ENCODE data around the gene KRR1. TPM values are rescaled to one million over a fixed set of nuclear protein-coding genes. Genes with fewer than 3 reads are reported as not detected.
"Not testable (repeated sequence)": the region's sequence is repeated elsewhere in the genome, so short reads cannot be mapped to it uniquely, and the experiment has no call there.

KRR1 gene
- total and polyA plus RNA-seq, 2 donors from 2014 or later, result 20.0 to 50.7 TPM

DNA sequence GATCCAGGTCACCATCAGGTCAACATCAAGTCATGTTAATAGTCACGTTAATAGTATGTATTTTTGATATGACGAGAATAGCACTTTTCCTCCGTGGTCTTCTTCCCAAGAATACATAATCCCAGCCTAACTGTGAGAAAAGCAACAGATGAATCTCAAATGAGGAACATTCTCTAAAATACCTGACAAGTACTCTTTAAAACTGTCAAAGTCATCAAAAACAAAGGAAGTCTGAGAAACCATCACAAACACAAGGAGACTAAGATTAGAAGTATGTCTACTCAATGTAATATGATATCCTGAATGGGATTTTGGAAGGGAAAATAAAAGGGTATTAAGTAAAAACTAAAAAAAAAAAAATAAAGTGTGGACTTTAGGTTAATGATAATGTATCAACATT is 67.7 kb downstream of the KRR1 start:
- H3K4me3 ChIP-seq (ENCODE audit: low read length in 3 of 3), result no peak overlapping the region
- H3K36me3 ChIP-seq (ENCODE audit: control insufficient read depth in 2 of 3, insufficient read depth in 3 of 3, low read length in 3 of 3), result no peaks in the 10 kb centered on the region
- DNase-seq (no peak), FAIRE-seq (no peak)
- no peaks in the 10 kb centered on the region for H3K9me3 ChIP-seq (ENCODE audit: control insufficient read depth in 2 of 3, insufficient read depth in 1 of 3, low read length in 3 of 3)
- TF ChIP-seq, protein P1, sequence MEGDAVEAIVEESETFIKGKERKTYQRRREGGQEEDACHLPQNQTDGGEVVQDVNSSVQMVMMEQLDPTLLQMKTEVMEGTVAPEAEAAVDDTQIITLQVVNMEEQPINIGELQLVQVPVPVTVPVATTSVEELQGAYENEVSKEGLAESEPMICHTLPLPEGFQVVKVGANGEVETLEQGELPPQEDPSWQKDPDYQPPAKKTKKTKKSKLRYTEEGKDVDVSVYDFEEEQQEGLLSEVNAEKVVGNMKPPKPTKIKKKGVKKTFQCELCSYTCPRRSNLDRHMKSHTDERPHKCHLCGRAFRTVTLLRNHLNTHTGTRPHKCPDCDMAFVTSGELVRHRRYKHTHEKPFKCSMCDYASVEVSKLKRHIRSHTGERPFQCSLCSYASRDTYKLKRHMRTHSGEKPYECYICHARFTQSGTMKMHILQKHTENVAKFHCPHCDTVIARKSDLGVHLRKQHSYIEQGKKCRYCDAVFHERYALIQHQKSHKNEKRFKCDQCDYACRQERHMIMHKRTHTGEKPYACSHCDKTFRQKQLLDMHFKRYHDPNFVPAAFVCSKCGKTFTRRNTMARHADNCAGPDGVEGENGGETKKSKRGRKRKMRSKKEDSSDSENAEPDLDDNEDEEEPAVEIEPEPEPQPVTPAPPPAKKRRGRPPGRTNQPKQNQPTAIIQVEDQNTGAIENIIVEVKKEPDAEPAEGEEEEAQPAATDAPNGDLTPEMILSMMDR (IDR thresholded peaks at IDR 0.05; ENCODE audit: borderline replicate concordance, extremely low read depth, insufficient read depth), result no peak
- intact Hi-C loops (cut with DNase I), result no loop called here
- no peak overlapping the region for H3K27ac ChIP-seq (ENCODE audit: low read depth in 2 of 2, low read length in 2 of 2)
- H3K9ac ChIP-seq (ENCODE audit: low read length in 3 of 3), result no peak overlapping the region
- H3K4me1 ChIP-seq (ENCODE audit: control insufficient read depth in 2 of 3, insufficient read depth in 2 of 3, low read depth in 1 of 3, low read length in 3 of 3), result peaks cover 0 to 8% (median 0%) of the 10 kb centered on the region in 3 donors
- no peaks in the 10 kb centered on the region for H3K27me3 ChIP-seq (ENCODE audit: control insufficient read depth, insufficient read depth, low read length)

DNA sequence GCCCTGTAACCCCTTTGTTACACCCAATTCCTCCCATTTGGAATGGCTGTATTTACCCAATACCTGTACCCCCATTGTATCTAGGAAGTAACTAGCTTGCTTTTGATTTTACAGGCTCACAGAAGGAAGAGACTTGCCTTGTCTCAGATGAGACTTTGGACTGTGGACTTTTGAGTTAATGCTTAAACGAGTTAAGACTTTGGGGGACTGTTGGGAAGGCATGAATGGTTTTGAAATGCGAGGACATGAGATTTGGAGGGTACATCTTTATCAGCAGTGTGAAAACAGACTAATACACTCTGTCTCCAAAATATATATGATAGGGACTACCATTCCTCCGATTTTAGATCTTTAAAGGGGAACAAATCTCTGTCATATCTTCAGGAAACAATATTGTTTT is 69.0 kb downstream of the KRR1 start:
- H3K4me3 ChIP-seq (ENCODE audit: low read length in 3 of 3); H3K36me3 ChIP-seq (ENCODE audit: control insufficient read depth in 2 of 3, insufficient read depth in 3 of 3, low read length in 3 of 3); H3K9ac ChIP-seq (ENCODE audit: low read length in 3 of 3); H3K27me3 ChIP-seq (ENCODE audit: control insufficient read depth, insufficient read depth, low read length); intact Hi-C loops (cut with DNase I); H3K9me3 ChIP-seq (ENCODE audit: control insufficient read depth in 2 of 3, insufficient read depth in 1 of 3, low read length in 3 of 3); H3K4me1 ChIP-seq (ENCODE audit: control insufficient read depth in 2 of 3, insufficient read depth in 2 of 3, low read depth in 1 of 3, low read length in 3 of 3); FAIRE-seq: not testable (repeated sequence)
- peak in 1 of 5 donors; percentile 30 for DNase-seq
- peak overlapping the region in 1 of 2 donors; percentile 44 for H3K27ac ChIP-seq (ENCODE audit: low read depth in 2 of 2, low read length in 2 of 2)

DNA sequence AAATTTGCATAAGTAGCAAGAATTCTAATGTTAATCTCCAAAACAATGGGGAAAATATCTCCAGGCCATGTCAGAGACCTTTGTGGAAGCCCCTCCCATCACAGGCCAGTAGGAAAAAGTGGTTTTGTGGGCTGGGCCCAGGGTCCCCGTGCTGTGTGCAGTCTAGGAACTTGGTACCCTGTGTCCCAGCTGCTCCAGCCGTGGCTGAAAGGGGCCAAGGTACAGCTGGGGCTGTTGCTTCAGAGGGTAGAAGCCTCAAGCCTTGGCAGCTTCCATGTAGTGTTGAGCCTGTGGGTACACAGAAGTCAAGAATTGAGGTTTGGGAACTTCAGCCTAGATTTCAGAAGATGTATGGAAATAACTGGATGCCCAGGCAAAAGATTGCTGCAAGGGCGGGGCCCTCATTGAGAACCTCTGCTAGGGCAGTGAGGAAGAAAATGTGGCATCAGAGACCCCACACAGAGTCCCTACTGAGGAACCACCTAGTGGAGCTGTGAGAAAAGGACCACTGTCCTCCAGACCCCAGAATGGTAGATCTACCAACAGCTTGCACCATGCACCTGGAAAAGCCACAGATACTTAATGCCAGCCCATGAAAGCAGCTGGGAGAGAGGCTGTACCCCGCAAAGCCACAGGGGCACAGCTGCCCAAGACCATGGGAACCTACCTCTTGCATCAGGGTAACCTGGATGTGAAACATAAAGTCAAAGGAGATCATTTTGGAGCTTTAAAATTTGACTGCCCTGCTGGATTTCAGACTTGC is 69.5 kb downstream of the KRR1 start:
- H3K4me1 ChIP-seq (ENCODE audit: control insufficient read depth in 2 of 3, insufficient read depth in 2 of 3, low read depth in 1 of 3, low read length in 3 of 3); H3K36me3 ChIP-seq (ENCODE audit: control insufficient read depth in 2 of 3, insufficient read depth in 3 of 3, low read length in 3 of 3); H3K9me3 ChIP-seq (ENCODE audit: control insufficient read depth in 2 of 3, insufficient read depth in 1 of 3, low read length in 3 of 3); H3K4me3 ChIP-seq (ENCODE audit: low read length in 3 of 3); H3K9ac ChIP-seq (ENCODE audit: low read length in 3 of 3); intact Hi-C loops (cut with DNase I); DNase-seq; FAIRE-seq; H3K27me3 ChIP-seq (ENCODE audit: control insufficient read depth, insufficient read depth, low read length): not testable (repeated sequence)
- peak overlapping the region in 1 of 2 donors; percentile 28 for H3K27ac ChIP-seq (ENCODE audit: low read depth in 2 of 2, low read length in 2 of 2)

Other genes starting within 250 kb of the KRR1 start
- gene CAPS2, start 181.3 kb downstream of the KRR1 start, total RNA-seq, result 14.1 TPM
- 5.9 TPM for gene CAPS2, start 181.3 kb downstream of the KRR1 start, polyA plus RNA-seq (ENCODE audit: insufficient read depth, low read depth, low replicate concordance)
- gene GLIPR1L1, start 176.9 kb downstream of the KRR1 start, total RNA-seq, result not detected
- not detected for gene GLIPR1L1, start 176.9 kb downstream of the KRR1 start, polyA plus RNA-seq (ENCODE audit: insufficient read depth, low read depth, low replicate concordance)
- 1.1 TPM for gene GLIPR1L2, start 120.5 kb downstream of the KRR1 start, total RNA-seq
- gene GLIPR1L2, start 120.5 kb downstream of the KRR1 start, polyA plus RNA-seq (ENCODE audit: insufficient read depth, low read depth, low replicate concordance), result 0.65 TPM
- 20.6 TPM for gene GLIPR1, start 30.9 kb downstream of the KRR1 start, total RNA-seq
- 2.3 TPM for gene GLIPR1, start 30.9 kb downstream of the KRR1 start, polyA plus RNA-seq (ENCODE audit: insufficient read depth, low read depth, low replicate concordance)